WTC11 (cell line): Measurements from ENCODE around the gene THAP6. TPM values are rescaled to one million over a fixed set of nuclear protein-coding genes. Genes with fewer than 3 reads are reported as not detected.

Experiments
- ATAC-seq: fragments of 200-7000 bp; cut with Tn5 transposase; 2 replicates; pipeline ENCODE4 v1.10.0; 2021; ENCODE audit warnings: mild to moderate bottlenecking, moderate library complexity
- CTCF ChIA-PET: fragments of 300-600 bp; sonication (Branson Sonifier 250); formaldehyde crosslinking; loops from one replicate; lab custom pipeline; 2021; ENCODE audit warnings: antibody characterized with exemption; lab: Charles Lee
- POLR2A ChIA-PET: fragments of 350-600 bp; sonication (Branson Sonifier 250); formaldehyde crosslinking; loops from one replicate; lab custom pipeline; 2021; ENCODE audit warnings: antibody characterized with exemption; lab: Charles Lee
- DNase-seq: peaks from one replicate; pipeline ENCODE4 v3.0.0; 2021; ENCODE audit warnings: low spot score
- H3K27ac Mint-ChIP-seq: 2 replicates; pipeline ENCODE4 v1.8.0; 2021; ENCODE audit warnings: mixed read lengths
- H3K27me3 Mint-ChIP-seq: 2 replicates; pipeline ENCODE4 v1.8.0; 2021; ENCODE audit warnings: low read depth, mild to moderate bottlenecking, moderate library complexity, mixed read lengths
- H3K36me3 Mint-ChIP-seq: 2 replicates; pipeline ENCODE4 v1.8.0; 2021; ENCODE audit warnings: mixed read lengths
- H3K4me1 Mint-ChIP-seq: 2 replicates; pipeline ENCODE4 v1.8.0; 2022; ENCODE audit warnings: mixed read lengths
- H3K4me3 Mint-ChIP-seq: 2 replicates; pipeline ENCODE4 v1.8.0; 2021; ENCODE audit warnings: mild to moderate bottlenecking, moderate library complexity, mixed read lengths
- H3K9me3 Mint-ChIP-seq: 2 replicates; pipeline ENCODE4 v1.8.0; 2021; ENCODE audit warnings: mixed read lengths
- ESRRA ChIP-seq: sonication (generic); formaldehyde crosslinking; IDR thresholded peaks from 2 replicates; pipeline ENCODE4 v1.8.1; 2022; ENCODE audit warnings: mild to moderate bottlenecking, missing genetic modification reagents, borderline replicate concordance
- FOXJ3 ChIP-seq: sonication (generic); formaldehyde crosslinking; IDR thresholded peaks from 2 replicates; pipeline ENCODE4 v1.9.0; 2021; ENCODE audit warnings: missing genetic modification reagents, mild to moderate bottlenecking, borderline replicate concordance
- FOXK1 ChIP-seq: sonication (generic); formaldehyde crosslinking; IDR thresholded peaks from 2 replicates; pipeline ENCODE4 v1.8.0; 2022; ENCODE audit warnings: mild to moderate bottlenecking, moderate library complexity, missing genetic modification reagents
- GABPB1 ChIP-seq: sonication (generic); formaldehyde crosslinking; IDR thresholded peaks from 2 replicates; pipeline ENCODE4 v1.8.1; 2023; ENCODE audit warnings: mild to moderate bottlenecking, missing genetic modification reagents
- NFATC4 ChIP-seq: fragments of 250-450 bp; sonication (Bioruptor Pico); IDR thresholded peaks from 2 replicates; pipeline ENCODE4 v1.9.0; 2021; ENCODE audit warnings: mild to moderate bottlenecking
- NFE2L1 ChIP-seq: sonication (generic); formaldehyde crosslinking; IDR thresholded peaks from 2 replicates; pipeline ENCODE4 v1.8.1; 2023; ENCODE audit warnings: missing genetic modification reagents
- NFYB ChIP-seq: sonication (generic); formaldehyde crosslinking; conservative IDR thresholded peaks from 2 replicates; pipeline ENCODE4 v1.8.0; 2022; ENCODE audit warnings: low read depth, missing genetic modification reagents
- NR3C1 ChIP-seq: sonication (generic); formaldehyde crosslinking; conservative IDR thresholded peaks from 2 replicates; pipeline ENCODE4 v1.8.1; 2023; ENCODE audit warnings: low read depth, mild to moderate bottlenecking, missing genetic modification reagents
- OVOL2 ChIP-seq: fragments of 250-450 bp; sonication (Bioruptor Pico); IDR thresholded peaks from 2 replicates; pipeline ENCODE4 v1.9.0; 2021; ENCODE audit warnings: mild to moderate bottlenecking, borderline replicate concordance
- PRRX2 ChIP-seq: fragments of 250-450 bp; sonication (Bioruptor Pico); IDR thresholded peaks from 2 replicates; pipeline ENCODE4 v1.8.0; 2021; ENCODE audit warnings: mild to moderate bottlenecking
- SMAD4 ChIP-seq: sonication (generic); formaldehyde crosslinking; IDR thresholded peaks from 2 replicates; pipeline ENCODE4 v1.8.0; 2022; ENCODE audit warnings: mild to moderate bottlenecking, missing genetic modification reagents
- SP1 ChIP-seq: sonication (generic); formaldehyde crosslinking; conservative IDR thresholded peaks from 2 replicates; pipeline ENCODE4 v1.8.1; 2022; ENCODE audit warnings: missing genetic modification reagents
- TEAD4 ChIP-seq: sonication (generic); formaldehyde crosslinking; IDR thresholded peaks from 2 replicates; pipeline ENCODE4 v1.8.0; 2022; ENCODE audit warnings: mild to moderate bottlenecking, missing genetic modification reagents
- ZBTB21 ChIP-seq: sonication (generic); formaldehyde crosslinking; IDR thresholded peaks from 2 replicates; pipeline ENCODE4 v1.8.1; 2023; ENCODE audit warnings: mild to moderate bottlenecking, missing genetic modification reagents, borderline replicate concordance
- total RNA-seq: library from RNA; stranded (reverse); gene quantifications from 3 replicates; pipeline ENCODE4 v1.2.3, GENCODE V29; 2021
- TF ChIP-seq, protein P1 (sequence below): sonication (generic); formaldehyde crosslinking; IDR thresholded peaks from 2 replicates; pipeline ENCODE4 v1.8.1; 2023; ENCODE audit warnings: mild to moderate bottlenecking, missing genetic modification reagents
- TF ChIP-seq, protein P2 (sequence below): fragments of 200-600 bp; IDR thresholded peaks from 2 replicates; pipeline ENCODE4 v1.8.0; 2022; ENCODE audit warnings: antibody characterized with exemption
- TF ChIP-seq, protein P3 (sequence below): fragments of 250-450 bp; sonication (Bioruptor Pico); IDR thresholded peaks from 2 replicates; pipeline ENCODE4 v1.9.0; 2021; ENCODE audit warnings: moderate library complexity, mild to moderate bottlenecking, inconsistent platforms, borderline replicate concordance
- TF ChIP-seq, protein P4 (sequence below): fragments of 250-450 bp; sonication (Bioruptor Pico); IDR thresholded peaks from 2 replicates; pipeline ENCODE4 v1.8.0; 2021; ENCODE audit warnings: mild to moderate bottlenecking
- TF ChIP-seq, protein P5 (sequence below): sonication (generic); formaldehyde crosslinking; conservative IDR thresholded peaks from 2 replicates; pipeline ENCODE4 v1.8.1; 2023; ENCODE audit warnings: mild to moderate bottlenecking, low read depth, missing genetic modification reagents, moderate library complexity
- TF ChIP-seq, protein P6 (sequence below): sonication (generic); formaldehyde crosslinking; IDR thresholded peaks from 2 replicates; pipeline ENCODE4 v1.8.1; 2022; ENCODE audit warnings: low read depth, mild to moderate bottlenecking, moderate library complexity, missing genetic modification reagents, borderline replicate concordance
- TF ChIP-seq, protein P7 (sequence below): fragments of 250-450 bp; sonication (Bioruptor Pico); IDR thresholded peaks from 2 replicates; pipeline ENCODE4 v1.9.0; 2021; ENCODE audit warnings: mild to moderate bottlenecking

Gene THAP6
- total RNA-seq, 1 experiment from 2014 or later, result 13.3 TPM

DNA sequence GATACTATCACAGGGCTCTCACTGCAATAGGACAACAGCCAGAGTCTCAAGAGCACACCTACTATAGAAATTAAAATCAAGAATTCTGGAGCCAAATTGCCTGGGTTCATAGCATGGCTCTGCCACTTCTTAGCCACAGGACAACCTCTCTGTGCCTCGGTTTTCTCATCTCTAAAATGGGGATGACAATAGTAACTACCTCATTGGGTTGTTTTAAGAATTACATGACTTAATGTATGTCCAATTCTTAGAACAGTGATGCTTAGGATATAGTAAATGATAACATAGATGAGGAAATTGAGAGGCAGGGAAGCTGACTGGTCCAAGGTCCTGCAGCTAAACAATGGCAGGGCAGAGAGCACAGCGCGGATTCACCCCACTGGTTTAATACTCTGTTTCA lies 30.6 kb downstream of the THAP6 start (continued):
- TF ChIP-seq, protein P1, sequence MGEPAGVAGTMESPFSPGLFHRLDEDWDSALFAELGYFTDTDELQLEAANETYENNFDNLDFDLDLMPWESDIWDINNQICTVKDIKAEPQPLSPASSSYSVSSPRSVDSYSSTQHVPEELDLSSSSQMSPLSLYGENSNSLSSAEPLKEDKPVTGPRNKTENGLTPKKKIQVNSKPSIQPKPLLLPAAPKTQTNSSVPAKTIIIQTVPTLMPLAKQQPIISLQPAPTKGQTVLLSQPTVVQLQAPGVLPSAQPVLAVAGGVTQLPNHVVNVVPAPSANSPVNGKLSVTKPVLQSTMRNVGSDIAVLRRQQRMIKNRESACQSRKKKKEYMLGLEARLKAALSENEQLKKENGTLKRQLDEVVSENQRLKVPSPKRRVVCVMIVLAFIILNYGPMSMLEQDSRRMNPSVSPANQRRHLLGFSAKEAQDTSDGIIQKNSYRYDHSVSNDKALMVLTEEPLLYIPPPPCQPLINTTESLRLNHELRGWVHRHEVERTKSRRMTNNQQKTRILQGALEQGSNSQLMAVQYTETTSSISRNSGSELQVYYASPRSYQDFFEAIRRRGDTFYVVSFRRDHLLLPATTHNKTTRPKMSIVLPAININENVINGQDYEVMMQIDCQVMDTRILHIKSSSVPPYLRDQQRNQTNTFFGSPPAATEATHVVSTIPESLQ, result no peak
- no peak for TF ChIP-seq SP1 (CRISPR knock-in tag)
- no peak for TF ChIP-seq ZBTB21 (CRISPR knock-in tag)
- no peak for TF ChIP-seq SMAD4 (CRISPR knock-in tag)
- TF ChIP-seq NR3C1, result no peak
- TF ChIP-seq GABPB1 (CRISPR knock-in tag), result no peak
- TF ChIP-seq, all 79 proteins: peak for 0

DNA sequence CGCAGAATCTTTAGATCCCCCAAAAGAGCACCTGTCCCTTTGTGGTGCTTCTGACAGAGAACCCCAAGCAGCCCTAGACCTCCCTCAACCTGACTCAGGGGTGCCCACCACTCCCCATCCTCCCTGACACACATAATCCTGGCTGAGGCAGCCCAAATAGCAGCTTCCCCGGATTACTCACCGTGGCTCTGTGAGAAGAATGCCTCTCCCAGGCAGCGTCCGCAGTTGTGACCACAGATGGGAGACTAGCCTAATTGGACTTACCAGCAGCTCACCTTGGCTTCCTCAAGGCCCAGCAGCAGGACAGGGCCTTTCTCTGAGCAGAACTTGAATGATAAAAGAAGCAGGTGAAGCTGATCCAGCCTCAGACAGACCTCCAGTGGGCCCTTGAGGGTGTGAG lies 31.3 kb downstream of the THAP6 start:
- ATAC-seq (0 out of 2 replicates have a peak, but pooled peaks have one; percentile 34), DNase-seq (no peak)
- H3K4me3 Mint-ChIP-seq, result no peak overlapping the region
- no peaks in the 10 kb centered on the region for H3K4me1 Mint-ChIP-seq
- CTCF ChIA-PET, result interaction anchor here (0.6 kb wide), 1 partner anchor 16 kb away, joined by 5 read pairs; no protein-coding TSS in a partner anchor
- POLR2A ChIA-PET, result no interaction called here
- no peaks in the 10 kb centered on the region for H3K27me3 Mint-ChIP-seq
- H3K9me3 Mint-ChIP-seq, result no peaks in the 10 kb centered on the region
- no peaks in the 10 kb centered on the region for H3K36me3 Mint-ChIP-seq
- no peak overlapping the region for H3K27ac Mint-ChIP-seq
- TF ChIP-seq NFE2L1 (CRISPR knock-in tag) (no peak), OVOL2 (CRISPR knock-in tag) (no peak), FOXK1 (CRISPR knock-in tag) (no peak), FOXJ3 (no peak), SP1 (CRISPR knock-in tag) (no peak), TEAD4 (CRISPR knock-in tag) (no peak), NFYB (CRISPR knock-in tag) (no peak), PRRX2 (CRISPR knock-in tag) (no peak), NFATC4 (CRISPR knock-in tag) (no peak), SMAD4 (CRISPR knock-in tag) (no peak), ESRRA (no peak)
- TF ChIP-seq, protein P2, sequence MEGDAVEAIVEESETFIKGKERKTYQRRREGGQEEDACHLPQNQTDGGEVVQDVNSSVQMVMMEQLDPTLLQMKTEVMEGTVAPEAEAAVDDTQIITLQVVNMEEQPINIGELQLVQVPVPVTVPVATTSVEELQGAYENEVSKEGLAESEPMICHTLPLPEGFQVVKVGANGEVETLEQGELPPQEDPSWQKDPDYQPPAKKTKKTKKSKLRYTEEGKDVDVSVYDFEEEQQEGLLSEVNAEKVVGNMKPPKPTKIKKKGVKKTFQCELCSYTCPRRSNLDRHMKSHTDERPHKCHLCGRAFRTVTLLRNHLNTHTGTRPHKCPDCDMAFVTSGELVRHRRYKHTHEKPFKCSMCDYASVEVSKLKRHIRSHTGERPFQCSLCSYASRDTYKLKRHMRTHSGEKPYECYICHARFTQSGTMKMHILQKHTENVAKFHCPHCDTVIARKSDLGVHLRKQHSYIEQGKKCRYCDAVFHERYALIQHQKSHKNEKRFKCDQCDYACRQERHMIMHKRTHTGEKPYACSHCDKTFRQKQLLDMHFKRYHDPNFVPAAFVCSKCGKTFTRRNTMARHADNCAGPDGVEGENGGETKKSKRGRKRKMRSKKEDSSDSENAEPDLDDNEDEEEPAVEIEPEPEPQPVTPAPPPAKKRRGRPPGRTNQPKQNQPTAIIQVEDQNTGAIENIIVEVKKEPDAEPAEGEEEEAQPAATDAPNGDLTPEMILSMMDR, result no peak
- TF ChIP-seq, protein P3, sequence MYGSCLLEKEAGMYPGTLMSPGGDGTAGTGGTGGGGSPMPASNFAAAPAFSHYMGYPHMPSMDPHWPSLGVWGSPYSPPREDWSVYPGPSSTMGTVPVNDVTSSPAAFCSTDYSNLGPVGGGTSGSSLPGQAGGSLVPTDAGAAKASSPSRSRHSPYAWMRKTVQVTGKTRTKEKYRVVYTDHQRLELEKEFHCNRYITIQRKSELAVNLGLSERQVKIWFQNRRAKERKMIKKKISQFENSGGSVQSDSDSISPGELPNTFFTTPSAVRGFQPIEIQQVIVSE, result no peak
- TF ChIP-seq, protein P4, sequence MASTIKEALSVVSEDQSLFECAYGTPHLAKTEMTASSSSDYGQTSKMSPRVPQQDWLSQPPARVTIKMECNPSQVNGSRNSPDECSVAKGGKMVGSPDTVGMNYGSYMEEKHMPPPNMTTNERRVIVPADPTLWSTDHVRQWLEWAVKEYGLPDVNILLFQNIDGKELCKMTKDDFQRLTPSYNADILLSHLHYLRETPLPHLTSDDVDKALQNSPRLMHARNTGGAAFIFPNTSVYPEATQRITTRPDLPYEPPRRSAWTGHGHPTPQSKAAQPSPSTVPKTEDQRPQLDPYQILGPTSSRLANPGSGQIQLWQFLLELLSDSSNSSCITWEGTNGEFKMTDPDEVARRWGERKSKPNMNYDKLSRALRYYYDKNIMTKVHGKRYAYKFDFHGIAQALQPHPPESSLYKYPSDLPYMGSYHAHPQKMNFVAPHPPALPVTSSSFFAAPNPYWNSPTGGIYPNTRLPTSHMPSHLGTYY (CRISPR knock-in tag), result no peak
- TF ChIP-seq, protein P5, sequence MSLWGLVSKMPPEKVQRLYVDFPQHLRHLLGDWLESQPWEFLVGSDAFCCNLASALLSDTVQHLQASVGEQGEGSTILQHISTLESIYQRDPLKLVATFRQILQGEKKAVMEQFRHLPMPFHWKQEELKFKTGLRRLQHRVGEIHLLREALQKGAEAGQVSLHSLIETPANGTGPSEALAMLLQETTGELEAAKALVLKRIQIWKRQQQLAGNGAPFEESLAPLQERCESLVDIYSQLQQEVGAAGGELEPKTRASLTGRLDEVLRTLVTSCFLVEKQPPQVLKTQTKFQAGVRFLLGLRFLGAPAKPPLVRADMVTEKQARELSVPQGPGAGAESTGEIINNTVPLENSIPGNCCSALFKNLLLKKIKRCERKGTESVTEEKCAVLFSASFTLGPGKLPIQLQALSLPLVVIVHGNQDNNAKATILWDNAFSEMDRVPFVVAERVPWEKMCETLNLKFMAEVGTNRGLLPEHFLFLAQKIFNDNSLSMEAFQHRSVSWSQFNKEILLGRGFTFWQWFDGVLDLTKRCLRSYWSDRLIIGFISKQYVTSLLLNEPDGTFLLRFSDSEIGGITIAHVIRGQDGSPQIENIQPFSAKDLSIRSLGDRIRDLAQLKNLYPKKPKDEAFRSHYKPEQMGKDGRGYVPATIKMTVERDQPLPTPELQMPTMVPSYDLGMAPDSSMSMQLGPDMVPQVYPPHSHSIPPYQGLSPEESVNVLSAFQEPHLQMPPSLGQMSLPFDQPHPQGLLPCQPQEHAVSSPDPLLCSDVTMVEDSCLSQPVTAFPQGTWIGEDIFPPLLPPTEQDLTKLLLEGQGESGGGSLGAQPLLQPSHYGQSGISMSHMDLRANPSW (CRISPR knock-in tag), result no peak
- TF ChIP-seq, protein P6, sequence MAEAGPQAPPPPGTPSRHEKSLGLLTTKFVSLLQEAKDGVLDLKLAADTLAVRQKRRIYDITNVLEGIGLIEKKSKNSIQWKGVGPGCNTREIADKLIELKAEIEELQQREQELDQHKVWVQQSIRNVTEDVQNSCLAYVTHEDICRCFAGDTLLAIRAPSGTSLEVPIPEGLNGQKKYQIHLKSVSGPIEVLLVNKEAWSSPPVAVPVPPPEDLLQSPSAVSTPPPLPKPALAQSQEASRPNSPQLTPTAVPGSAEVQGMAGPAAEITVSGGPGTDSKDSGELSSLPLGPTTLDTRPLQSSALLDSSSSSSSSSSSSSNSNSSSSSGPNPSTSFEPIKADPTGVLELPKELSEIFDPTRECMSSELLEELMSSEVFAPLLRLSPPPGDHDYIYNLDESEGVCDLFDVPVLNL, result no peak
- TF ChIP-seq, protein P7, sequence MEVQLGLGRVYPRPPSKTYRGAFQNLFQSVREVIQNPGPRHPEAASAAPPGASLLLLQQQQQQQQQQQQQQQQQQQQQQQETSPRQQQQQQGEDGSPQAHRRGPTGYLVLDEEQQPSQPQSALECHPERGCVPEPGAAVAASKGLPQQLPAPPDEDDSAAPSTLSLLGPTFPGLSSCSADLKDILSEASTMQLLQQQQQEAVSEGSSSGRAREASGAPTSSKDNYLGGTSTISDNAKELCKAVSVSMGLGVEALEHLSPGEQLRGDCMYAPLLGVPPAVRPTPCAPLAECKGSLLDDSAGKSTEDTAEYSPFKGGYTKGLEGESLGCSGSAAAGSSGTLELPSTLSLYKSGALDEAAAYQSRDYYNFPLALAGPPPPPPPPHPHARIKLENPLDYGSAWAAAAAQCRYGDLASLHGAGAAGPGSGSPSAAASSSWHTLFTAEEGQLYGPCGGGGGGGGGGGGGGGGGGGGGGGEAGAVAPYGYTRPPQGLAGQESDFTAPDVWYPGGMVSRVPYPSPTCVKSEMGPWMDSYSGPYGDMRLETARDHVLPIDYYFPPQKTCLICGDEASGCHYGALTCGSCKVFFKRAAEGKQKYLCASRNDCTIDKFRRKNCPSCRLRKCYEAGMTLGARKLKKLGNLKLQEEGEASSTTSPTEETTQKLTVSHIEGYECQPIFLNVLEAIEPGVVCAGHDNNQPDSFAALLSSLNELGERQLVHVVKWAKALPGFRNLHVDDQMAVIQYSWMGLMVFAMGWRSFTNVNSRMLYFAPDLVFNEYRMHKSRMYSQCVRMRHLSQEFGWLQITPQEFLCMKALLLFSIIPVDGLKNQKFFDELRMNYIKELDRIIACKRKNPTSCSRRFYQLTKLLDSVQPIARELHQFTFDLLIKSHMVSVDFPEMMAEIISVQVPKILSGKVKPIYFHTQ (CRISPR knock-in tag), result no peak
